Measurements from ENCODE around the gene SH2D4B.

SH2D4B gene

GRCh38 chr10:80694930-80695329 lies 157.2 kb downstream of the SH2D4B start:
- TF ChIP-seq CTCF (IDR thresholded peaks at IDR 0.05; ENCODE audit: control insufficient read depth, extremely low read depth, insufficient read depth): peak; percentile 19; the same call in 1 of the 2 replicates
- no peak overlapping the region for H3K4me3 ChIP-seq (ENCODE audit: low read depth, low read length)
- no peak for DNase-seq (ENCODE audit: low read depth)

Measured in LNCaP clone FGC (cell line).